IPS DF 4.7 (cell line): Measurements from ENCODE around the gene TFIP11.
A peak's percentile ranks its signal among the peaks of the same experiment; 100 is the strongest.

ENCODE experiments used
- DNase-seq: peaks from one replicate; pipeline ENCODE4 v3.0.0-alpha.2; 2013; ENCODE audit warnings: low spot score; ENCODE audit errors: extremely low read depth

TFIP11 gene

GRCh38 chr22:26479792-26480610, 32.3 kb downstream of the TFIP11 start:
- no peak for DNase-seq

- DNase-seq = no peak
Measured at GRCh38 chr22:26479043-26479791, 33.1 kb downstream of the TFIP11 start.

GRCh38 chr22:26477341-26477731, 34.9 kb downstream of the TFIP11 start:
- no peak for DNase-seq

- DNase-seq = no peak
Measured at GRCh38 chr22:26476705-26477340, 35.5 kb downstream of the TFIP11 start.

- no peak for DNase-seq
Measured at GRCh38 chr22:26474682-26475081, 37.6 kb downstream of the TFIP11 start.

- no peak for DNase-seq
Measured at GRCh38 chr22:26471522-26471921, 40.8 kb downstream of the TFIP11 start.

GRCh38 chr22:26470807-26471206, 41.5 kb downstream of the TFIP11 start:
- DNase-seq = no peak

GRCh38 chr22:26466196-26466595, 46.1 kb downstream of the TFIP11 start:
- no peak for DNase-seq

- no peak for DNase-seq
Measured at GRCh38 chr22:26464312-26464711, 48.0 kb downstream of the TFIP11 start.

GRCh38 chr22:26463688-26464087, 48.6 kb downstream of the TFIP11 start:
- no peak for DNase-seq

GRCh38 chr22:26463101-26463661, 49.1 kb downstream of the TFIP11 start:
- no peak for DNase-seq

GRCh38 chr22:26462641-26463040, 49.6 kb downstream of the TFIP11 start:
- DNase-seq = no peak

- DNase-seq = no peak
Measured at GRCh38 chr22:26462051-26462450, 50.2 kb downstream of the TFIP11 start.

- peak; percentile 71 for DNase-seq
Measured at GRCh38 chr22:26461188-26461810, 51.0 kb downstream of the TFIP11 start.

- DNase-seq = no peak
Measured at GRCh38 chr22:26460202-26460601, 52.1 kb downstream of the TFIP11 start.

- no peak for DNase-seq
Measured at GRCh38 chr22:26457661-26458272, 54.5 kb downstream of the TFIP11 start.

GRCh38 chr22:26453812-26454500, 58.3 kb downstream of the TFIP11 start:
- DNase-seq = no peak

GRCh38 chr22:26453216-26453615, 59.1 kb downstream of the TFIP11 start:
- DNase-seq = no peak

- no peak for DNase-seq
Measured at GRCh38 chr22:26452236-26453016, 59.8 kb downstream of the TFIP11 start.
